HAP-1 (cell line): ENCODE data around the gene MAPK14.
"Not testable (repeated sequence)": the region's sequence is repeated elsewhere in the genome, so short reads cannot be mapped to it uniquely, and the experiment has no call there.

Experiments
- DNase-seq, 2 experiments: peaks; one replicate each; pipeline ENCODE4 v3.0.0-alpha.2; 2016 to 2020; ENCODE audit warnings: low spot score in 2 of 2
- H3K27me3 ChIP-seq: fragments of 250-450 bp; sonication (Bioruptor Pico); 2 replicates; pipeline ENCODE4 v1.5.1; 2020; ENCODE audit warnings: low read depth, mild to moderate bottlenecking, moderate library complexity
- H3K36me3 ChIP-seq: fragments of 250-450 bp; sonication (Bioruptor Pico); replicated peaks from 2 replicates; pipeline ENCODE4 v1.5.1; 2020; ENCODE audit warnings: mild to moderate bottlenecking
- H3K4me1 ChIP-seq: fragments of 250-450 bp; sonication (Bioruptor Pico); 2 replicates; pipeline ENCODE4 v1.5.1; 2020; ENCODE audit warnings: mild to moderate bottlenecking
- H3K4me3 ChIP-seq: fragments of 250-450 bp; sonication (Bioruptor Pico); 2 replicates; pipeline ENCODE4 v1.5.1; 2020; ENCODE audit warnings: mild to moderate bottlenecking, moderate library complexity
- H3K9me3 ChIP-seq: fragments of 250-450 bp; sonication (Bioruptor Pico); 2 replicates; pipeline ENCODE4 v1.5.1; 2020; ENCODE audit warnings: mild to moderate bottlenecking, moderate library complexity
- in situ Hi-C: fragments of 300-500 bp; cut with MboI; formaldehyde crosslinking; loops from 3 replicates; pipeline ENCODE4 v1.14.3; 2020; ENCODE audit warnings: low sequenced_read_pairs, inconsistent platforms, mixed read lengths

Gene MAPK14

DNA sequence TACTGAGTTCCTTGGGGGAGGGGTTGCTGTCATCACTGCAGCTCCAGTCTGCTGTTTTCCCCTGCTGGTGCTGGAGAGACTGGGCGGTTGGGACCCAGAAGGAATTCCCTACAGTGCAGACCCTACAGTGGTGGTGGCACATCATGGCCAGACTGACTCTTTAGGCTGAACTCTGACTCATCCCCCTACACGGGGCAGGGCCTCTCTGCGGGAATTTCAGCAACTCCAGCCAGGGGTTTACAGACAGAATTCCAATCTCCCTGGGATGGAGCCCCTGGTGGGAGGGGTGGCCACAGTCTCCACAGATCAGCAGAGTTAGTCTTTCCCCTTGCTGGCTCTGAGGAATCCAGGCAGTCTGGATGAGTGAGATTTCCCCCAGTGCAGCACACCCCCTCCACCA lies 55.8 kb downstream of the MAPK14 start:
- H3K36me3 ChIP-seq: peaks cover 42% of the 10 kb centered on the region
- no peak for DNase-seq

DNA sequence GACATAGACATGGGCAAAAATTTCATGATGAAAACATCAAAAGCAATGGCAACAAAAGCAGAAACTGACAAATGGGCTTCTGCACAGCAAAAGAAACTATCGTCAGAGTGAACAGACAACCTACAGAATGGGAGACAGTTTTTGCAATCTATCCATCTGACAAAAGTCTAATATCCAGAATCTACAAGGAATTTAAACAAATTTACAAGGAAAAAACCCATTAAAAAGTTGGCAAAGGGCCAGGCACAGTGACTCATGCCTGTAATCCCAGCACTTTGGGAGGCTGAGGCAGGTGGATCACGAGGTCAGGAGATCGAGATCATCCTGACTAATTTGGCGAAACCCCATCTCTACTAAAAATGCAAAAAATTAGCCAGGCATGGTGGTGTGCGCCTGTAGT lies 60.6 kb downstream of the MAPK14 start:
- in situ Hi-C loops, H3K4me1 ChIP-seq, H3K9me3 ChIP-seq, H3K4me3 ChIP-seq, H3K27me3 ChIP-seq, H3K36me3 ChIP-seq, DNase-seq: not testable (repeated sequence)

More for the DNA sequence above, 55.8 kb downstream of the MAPK14 start:
- Histone ChIP-seq H3K4me1 (no peaks in the 10 kb centered on the region), H3K27me3 (no peaks in the 10 kb centered on the region), H3K9me3 (no peaks in the 10 kb centered on the region), H3K4me3 (no peak overlapping the region)
- in situ Hi-C loops: no loop called here

DNA sequence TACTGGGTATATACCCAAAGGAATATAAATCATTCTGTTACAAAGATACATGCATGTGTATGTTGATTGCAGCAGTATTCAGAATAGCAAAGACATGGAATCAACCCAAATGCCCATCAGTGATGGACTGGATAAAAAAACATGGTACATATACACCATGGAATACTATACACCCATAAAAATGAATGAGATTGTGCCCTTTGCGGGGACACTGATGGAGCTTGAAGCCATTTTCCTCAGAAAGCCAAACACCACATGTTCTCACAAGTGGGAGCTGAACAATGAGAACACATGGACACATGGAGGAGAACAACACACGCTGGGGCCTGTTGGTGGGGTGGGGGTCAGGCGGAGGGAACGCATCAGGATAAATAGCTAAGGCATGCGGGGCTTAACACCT lies 61.4 kb downstream of the MAPK14 start:
- H3K4me3 ChIP-seq: no peak overlapping the region
- no peaks in the 10 kb centered on the region; the same call in none of the 2 replicates for H3K36me3 ChIP-seq
- DNase-seq: no peak
- no peaks in the 10 kb centered on the region for H3K9me3 ChIP-seq
- H3K4me1 ChIP-seq: no peaks in the 10 kb centered on the region
- H3K27me3 ChIP-seq: no peaks in the 10 kb centered on the region
- in situ Hi-C loops: no loop called here

DNA sequence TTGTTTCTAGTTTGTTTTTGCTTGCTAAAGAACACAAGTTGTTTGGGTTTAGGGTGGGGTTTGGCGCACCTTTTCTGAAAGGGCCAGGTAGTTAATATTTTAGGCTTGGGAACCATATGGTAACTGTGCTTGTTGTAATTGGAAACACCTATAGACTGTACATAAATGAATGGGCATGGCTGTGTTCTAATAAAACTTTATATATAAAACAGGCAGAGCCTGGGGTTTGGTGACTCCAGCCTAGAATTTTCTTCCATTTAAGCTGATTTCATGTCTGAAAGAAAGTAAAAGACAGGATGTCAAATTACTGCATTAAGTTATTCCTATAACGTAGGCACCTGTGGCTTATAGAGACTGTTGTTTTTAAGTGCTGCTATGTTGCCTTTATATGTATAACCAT lies 66.6 kb downstream of the MAPK14 start:
- DNase-seq: no peak
- Histone ChIP-seq H3K36me3 (peaks cover 7% of the 10 kb centered on the region), H3K4me1 (no peaks in the 10 kb centered on the region), H3K27me3 (no peaks in the 10 kb centered on the region), H3K9me3 (no peaks in the 10 kb centered on the region), H3K4me3 (no peak overlapping the region)
- in situ Hi-C loops: no loop called here

DNA sequence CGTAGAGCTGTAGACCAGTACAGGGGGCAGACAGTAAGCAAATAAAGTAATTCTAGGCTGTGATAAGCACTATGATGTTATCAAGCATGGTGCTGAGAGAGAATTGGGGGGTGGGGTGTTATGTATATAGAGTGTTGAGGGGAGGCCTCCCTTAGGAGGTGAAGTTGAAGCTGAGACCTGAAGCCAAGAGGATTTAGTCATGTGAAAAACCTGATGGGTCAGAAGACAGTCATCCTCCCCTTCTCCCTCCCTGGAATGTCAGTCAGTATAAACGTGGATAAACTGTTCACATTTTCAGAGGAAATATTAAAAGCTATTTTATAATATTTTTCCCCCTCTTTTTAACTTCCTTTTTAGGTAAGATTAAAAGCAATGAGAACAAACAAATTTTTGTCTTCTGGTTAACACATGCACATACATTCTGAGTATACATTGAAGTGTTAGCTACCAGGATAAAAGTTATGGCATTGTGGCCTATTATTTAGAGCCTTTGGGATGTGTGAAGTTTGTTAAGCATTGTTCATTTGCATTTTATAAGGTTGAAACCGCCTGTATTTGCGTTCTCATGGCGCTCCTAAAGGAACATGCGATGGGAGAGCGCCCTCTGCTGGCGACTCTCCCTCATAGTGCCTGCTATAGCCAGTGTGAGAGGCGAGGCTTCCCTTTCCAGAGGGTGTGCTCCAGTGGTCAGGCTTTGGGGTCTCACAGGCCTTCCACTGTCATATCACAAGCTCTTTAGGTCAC lies 67.3 kb downstream of the MAPK14 start:
- peak; percentile 68 to 86 for DNase-seq

DNA sequence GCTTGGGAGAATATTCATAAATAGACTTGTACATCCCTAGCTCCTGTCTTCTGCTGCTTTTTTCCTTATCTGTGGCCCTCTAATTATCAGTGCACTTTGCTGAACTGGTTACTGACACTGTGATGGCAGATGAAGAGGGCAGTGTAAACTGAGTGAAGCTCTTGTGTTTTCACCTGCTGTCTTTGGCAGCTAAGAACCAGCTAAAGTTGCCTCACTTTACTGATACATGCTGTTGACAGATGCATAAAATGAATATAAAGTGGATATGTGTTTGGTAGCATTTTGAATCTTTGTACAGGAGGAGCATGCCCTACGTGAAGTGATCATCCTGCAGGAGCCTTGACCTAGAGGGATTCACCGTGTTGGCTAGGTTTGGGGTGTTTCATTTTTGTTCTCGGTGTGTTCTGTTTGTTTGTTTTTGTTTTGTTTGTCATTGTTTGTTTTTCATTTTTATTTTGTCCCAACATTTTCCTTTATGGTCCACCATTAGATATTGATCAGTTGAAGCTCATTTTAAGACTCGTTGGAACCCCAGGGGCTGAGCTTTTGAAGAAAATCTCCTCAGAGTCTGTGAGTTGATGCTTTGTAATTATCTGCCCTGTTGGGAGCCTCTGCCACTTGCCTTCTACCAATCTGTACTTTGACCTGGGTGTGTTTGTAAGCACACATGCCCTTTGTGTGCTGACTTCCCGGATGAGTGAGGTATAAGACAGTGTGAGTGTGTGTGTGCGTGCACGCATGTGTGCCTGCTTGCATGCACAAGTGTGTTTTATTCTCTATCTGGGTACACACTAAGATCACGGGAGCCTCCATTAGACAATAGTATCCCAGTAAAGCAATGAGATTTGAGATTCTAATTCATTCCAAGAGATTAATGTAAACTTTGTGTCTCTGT lies 68.1 kb downstream of the MAPK14 start:
- no peak overlapping the region for H3K4me3 ChIP-seq
- H3K36me3 ChIP-seq: peaks cover 7% of the 10 kb centered on the region
- DNase-seq: no peak
- H3K9me3 ChIP-seq: no peaks in the 10 kb centered on the region
- in situ Hi-C loops: loop anchor here (5.0 kb wide), 1 partner anchor 68 kb away; the partner anchor contains the start of gene MAPK14
- no peaks in the 10 kb centered on the region for H3K4me1 ChIP-seq
- no peaks in the 10 kb centered on the region for H3K27me3 ChIP-seq

More for the DNA sequence above, 67.3 kb downstream of the MAPK14 start:
- Histone ChIP-seq H3K27me3 (no peaks in the 10 kb centered on the region), H3K4me3 (no peak overlapping the region), H3K9me3 (no peaks in the 10 kb centered on the region), H3K36me3 (peaks cover 7% of the 10 kb centered on the region), H3K4me1 (no peaks in the 10 kb centered on the region)
- in situ Hi-C loops: loop anchor here (5.0 kb wide), 1 partner anchor 68 kb away; the partner anchor contains the start of gene MAPK14

DNA sequence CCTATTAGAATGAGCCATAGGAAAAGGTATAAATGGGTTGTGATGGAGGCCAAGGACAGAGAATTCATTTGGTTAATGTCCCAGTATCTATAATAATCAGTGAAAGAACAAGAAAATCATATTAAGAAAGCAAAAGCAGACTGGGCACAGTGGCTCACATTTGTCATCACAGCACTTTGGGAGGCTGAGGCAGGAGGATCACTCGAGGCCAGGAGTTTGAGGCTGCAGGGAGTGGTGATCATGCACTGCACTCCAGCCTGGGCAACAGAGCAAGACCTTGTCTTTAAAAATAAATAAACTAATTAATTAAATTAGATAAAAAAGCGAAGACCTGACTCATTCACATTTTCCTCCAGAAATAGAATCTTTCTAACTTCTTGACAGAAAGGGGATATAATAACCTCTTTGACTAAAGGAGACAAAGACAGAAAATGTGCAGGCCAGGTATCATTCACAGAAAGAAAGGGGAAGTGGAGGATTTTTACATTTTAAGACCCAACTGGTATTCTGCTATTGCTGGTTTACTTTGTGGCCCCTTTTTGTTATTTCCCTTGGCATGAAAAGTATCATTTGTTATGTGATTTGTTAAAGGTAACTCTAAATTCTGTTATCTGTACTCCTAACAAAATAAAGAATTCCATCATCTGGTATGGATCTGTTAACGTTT lies 70.8 kb downstream of the MAPK14 start:
- no peaks in the 10 kb centered on the region for H3K9me3 ChIP-seq
- in situ Hi-C loops: loop anchor here (5.0 kb wide), 1 partner anchor 71 kb away; the partner anchor contains the start of gene MAPK14
- H3K4me1 ChIP-seq: no peaks in the 10 kb centered on the region
- H3K27me3 ChIP-seq: no peaks in the 10 kb centered on the region
- no peak overlapping the region for H3K4me3 ChIP-seq
- peaks cover 14% of the 10 kb centered on the region for H3K36me3 ChIP-seq
- no peak for DNase-seq

DNA sequence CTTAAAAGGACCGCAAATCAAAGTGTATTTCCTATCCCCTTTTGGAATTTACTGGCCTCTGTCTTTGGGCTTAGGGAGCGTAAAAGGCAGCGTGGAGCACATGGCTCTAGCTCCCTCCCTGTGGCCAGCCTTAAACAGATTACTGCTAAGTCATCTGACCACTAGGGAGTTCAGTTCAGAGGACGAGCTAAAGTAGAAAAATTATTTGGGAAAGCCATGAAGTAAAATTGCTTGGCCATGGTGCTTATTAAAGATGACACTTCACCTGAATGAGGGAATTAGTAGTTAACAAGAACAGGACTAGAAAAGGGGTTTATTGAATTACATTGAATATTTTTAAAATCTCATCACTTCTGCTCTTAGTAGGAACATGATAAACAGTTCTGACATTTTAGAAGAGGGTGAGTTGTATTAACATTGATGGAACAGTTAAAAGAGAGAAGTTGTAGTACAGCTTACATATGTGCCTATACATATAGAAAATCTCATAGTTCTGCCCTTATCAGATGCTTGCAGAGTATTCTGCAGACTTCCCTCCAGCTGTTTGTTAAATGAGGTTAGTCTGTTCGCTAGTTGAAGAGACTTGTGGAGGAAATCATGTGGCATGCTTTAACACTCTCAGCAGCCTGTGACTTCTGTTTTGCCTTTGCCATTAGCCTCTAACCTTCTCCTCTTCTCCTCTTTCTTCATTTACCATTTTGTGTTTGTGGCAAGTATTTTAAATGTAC lies 71.5 kb downstream of the MAPK14 start:
- no peaks in the 10 kb centered on the region for H3K9me3 ChIP-seq
- H3K4me3 ChIP-seq: no peak overlapping the region
- DNase-seq: no peak
- H3K27me3 ChIP-seq: no peaks in the 10 kb centered on the region
- H3K36me3 ChIP-seq: peaks cover 19% of the 10 kb centered on the region
- in situ Hi-C loops: loop anchor here (5.0 kb wide), 1 partner anchor 72 kb away; the partner anchor contains the start of gene MAPK14
- H3K4me1 ChIP-seq: no peaks in the 10 kb centered on the region

DNA sequence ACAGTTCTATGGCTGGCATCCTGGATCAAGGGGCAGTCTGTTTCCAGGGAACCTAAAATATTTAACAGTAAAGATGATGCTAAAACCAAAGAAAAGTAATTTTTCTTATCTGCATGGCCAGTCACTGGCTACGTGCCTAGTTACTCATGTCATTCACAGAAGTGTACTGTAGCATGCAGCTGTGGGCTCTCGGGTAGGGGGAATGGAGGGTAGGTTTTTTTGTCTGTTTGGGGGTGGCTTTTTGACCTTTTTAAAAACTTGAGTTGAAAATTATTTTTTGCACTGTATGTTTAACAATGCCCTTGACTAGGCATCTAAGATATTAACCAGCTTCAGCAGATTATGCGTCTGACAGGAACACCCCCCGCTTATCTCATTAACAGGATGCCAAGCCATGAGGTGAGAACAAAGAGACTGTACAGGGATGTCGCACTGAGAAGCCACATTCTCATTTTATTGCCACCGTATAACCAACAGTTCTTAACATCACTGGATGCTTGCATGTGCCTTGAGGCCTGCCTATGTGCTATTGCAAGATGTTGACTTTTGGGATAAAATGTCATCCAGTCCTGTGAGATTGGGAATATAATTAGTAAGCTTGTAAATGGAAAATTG lies 72.4 kb downstream of the MAPK14 start:
- Histone ChIP-seq H3K36me3 (peaks cover 19% of the 10 kb centered on the region), H3K27me3 (no peaks in the 10 kb centered on the region), H3K4me3 (no peak overlapping the region), H3K4me1 (no peaks in the 10 kb centered on the region), H3K9me3 (no peaks in the 10 kb centered on the region)
- in situ Hi-C loops: loop anchor here (5.0 kb wide), 1 partner anchor 73 kb away; the partner anchor contains the start of gene MAPK14
- DNase-seq: no peak

DNA sequence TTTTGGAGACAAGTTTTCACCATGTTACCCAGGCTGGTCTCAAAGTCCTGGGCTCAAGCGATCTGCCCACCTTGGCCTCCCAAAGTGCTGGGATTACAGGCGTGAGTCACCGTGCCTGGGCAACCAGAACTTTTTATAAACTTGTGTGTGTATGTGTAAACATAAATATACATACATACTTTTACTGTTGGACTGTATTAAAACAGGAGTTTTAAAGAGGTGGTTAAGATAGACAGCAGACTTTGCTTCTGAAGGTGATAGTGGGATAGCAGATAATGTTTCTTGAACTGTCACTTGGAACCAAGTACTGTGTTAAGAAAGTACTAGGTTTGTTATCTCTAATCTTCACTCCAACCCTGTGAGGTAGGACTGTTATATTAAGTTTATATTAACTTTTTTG lies 74.1 kb downstream of the MAPK14 start:
- Histone ChIP-seq H3K4me3 (no peak overlapping the region), H3K4me1 (no peaks in the 10 kb centered on the region), H3K36me3 (peaks cover 15% of the 10 kb centered on the region), H3K27me3 (no peaks in the 10 kb centered on the region), H3K9me3 (no peaks in the 10 kb centered on the region)
- DNase-seq: no peak
- in situ Hi-C loops: no loop called here

DNA sequence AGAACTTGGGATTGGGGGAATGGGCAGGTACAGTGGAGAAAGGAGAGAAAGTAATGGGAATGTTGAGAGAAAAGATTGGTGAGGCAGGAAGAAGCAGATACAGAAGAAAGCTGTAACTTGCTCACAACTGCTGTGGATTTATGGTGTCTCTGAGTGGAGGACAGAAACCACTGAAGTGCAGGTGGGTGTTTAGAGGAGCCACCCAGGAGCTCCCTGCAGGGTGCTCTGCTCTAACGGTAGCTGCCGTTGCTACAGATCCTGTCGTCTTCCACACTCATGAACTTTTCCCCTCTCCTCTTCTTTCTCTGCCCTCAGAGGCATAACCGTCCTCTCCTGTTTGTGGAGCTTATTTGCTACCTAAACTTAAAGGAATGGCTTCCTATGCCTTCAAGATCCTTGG lies 75.2 kb downstream of the MAPK14 start:
- Histone ChIP-seq H3K4me1 (no peaks in the 10 kb centered on the region), H3K4me3 (no peak overlapping the region), H3K9me3 (no peaks in the 10 kb centered on the region), H3K36me3 (peaks cover 20% of the 10 kb centered on the region), H3K27me3 (no peaks in the 10 kb centered on the region)
- DNase-seq: no peak
- in situ Hi-C loops: no loop called here

DNA sequence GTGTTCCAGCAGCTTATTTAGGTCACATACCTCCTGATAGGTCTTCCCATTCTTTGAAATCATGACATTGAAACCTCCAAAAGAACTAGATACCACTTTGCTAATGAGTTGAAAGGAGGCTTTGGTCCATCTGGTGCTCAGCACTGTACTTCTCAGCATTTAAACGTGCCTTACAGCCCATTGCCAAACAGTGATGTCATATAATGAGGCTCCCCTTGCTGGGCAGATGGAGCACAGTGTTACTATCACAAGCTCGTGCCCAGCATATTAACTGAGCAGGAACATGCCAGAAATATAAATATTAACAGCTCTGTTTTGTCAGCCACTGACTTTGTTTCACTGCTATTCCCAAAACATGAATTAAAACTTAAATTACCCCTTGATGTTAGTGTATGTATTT lies 77.2 kb downstream of the MAPK14 start:
- in situ Hi-C loops: no loop called here
- no peak for DNase-seq
- H3K36me3 ChIP-seq: peaks cover 35% of the 10 kb centered on the region

DNA sequence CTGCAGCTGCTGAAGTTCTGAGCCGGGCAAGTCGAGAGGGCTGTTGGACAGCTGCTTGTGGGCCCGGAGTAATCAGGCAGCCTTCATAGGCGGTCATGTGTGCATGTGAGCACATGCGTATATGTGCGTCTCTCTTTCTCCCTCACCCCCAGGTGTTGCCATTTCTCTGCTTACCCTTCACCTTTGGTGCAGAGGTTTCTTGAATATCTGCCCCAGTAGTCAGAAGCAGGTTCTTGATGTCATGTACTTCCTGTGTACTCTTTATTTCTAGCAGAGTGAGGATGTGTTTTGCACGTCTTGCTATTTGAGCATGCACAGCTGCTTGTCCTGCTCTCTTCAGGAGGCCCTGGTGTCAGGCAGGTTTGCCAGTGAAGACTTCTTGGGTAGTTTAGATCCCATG lies 81.5 kb downstream of the MAPK14 start:
- peaks cover 28% of the 10 kb centered on the region for H3K36me3 ChIP-seq
- no peaks in the 10 kb centered on the region for H3K27me3 ChIP-seq
- no peaks in the 10 kb centered on the region for H3K4me1 ChIP-seq
- no peak overlapping the region for H3K4me3 ChIP-seq
- DNase-seq: no peak
- in situ Hi-C loops: no loop called here
- H3K9me3 ChIP-seq: no peaks in the 10 kb centered on the region

More for the DNA sequence above, 77.2 kb downstream of the MAPK14 start:
- no peaks in the 10 kb centered on the region for H3K4me1 ChIP-seq
- H3K4me3 ChIP-seq: no peak overlapping the region
- no peaks in the 10 kb centered on the region for H3K27me3 ChIP-seq
- H3K9me3 ChIP-seq: no peaks in the 10 kb centered on the region
